ENCODE measurements around the gene ANXA7.

Gene ANXA7

DNA sequence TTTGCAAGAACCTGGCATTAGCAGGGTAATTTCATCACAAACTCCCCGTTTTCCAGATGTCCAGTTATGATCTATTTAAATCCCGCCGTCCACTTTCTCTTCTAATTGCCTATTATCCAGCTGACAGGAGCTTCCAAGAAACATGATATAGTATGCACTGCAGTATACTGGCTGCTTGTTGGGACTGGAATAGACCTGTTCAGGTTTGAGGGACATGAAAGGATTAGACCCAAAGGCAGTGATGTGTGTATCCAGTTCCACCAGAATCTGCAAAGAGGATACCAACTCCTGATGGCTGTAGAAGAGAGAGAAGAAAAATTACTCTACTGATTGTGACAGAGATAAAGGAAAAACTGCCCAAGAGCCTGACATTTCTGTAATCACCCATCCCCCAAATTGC lies 10.6 kb upstream of the ANXA7 start:
- CTCF ChIA-PET: no interaction called here
- Mint-ChIP-seq H3K27me3 (no peaks in the 10 kb centered on the region), H3K9me3 (no peaks in the 10 kb centered on the region), H3K4me3 (no peak overlapping the region), H3K27ac (no peak overlapping the region), H3K4me1 (no peaks in the 10 kb centered on the region), H3K36me3 (peaks cover 45% of the 10 kb centered on the region)
- DNase-seq: no peak

DNA sequence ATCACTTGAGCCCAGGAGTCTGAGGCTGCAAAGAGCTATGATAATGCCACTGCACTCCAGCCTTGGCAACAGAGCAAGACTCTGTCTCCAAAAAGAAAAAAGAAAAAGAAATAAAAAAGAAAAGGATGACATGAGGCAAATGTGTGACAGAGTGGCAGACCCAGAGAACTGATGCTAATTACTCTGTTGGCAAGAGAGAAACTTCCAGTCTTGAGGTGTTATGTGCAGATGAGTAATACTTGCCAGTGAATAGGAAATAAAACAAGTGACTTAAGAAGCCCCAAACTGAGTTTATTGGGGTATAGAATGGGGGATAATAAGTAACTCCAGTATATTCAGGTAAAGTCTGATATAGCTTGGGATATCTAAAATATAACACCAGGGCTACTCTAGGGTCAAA lies 9.5 kb upstream of the ANXA7 start:
- peaks cover 45% of the 10 kb centered on the region for H3K36me3 Mint-ChIP-seq
- CTCF ChIA-PET: no interaction called here
- no peak overlapping the region for H3K27ac Mint-ChIP-seq
- H3K4me3 Mint-ChIP-seq: no peak overlapping the region
- H3K4me1 Mint-ChIP-seq: no peaks in the 10 kb centered on the region
- no peak for DNase-seq
- no peaks in the 10 kb centered on the region for H3K9me3 Mint-ChIP-seq
- H3K27me3 Mint-ChIP-seq: no peaks in the 10 kb centered on the region

DNA sequence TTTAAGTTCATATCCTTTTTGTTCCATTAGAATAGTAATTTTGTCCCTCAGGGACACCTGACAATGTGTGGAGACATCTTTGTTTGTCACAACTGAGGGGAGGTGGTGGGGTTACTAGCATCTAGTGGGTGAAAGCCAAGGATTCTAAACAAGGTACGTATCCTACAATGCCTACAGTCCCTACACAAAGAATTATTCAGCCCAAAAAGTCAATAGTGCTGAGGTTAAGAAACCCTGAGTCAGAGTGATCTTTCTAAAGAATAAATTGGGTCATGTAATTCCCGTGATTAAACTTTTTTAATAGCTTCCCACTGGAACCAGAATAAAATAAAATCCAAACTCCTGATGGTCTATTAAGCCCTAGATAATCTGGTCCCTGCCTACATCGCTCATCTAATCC lies 2.7 kb upstream of the ANXA7 start:
- Mint-ChIP-seq H3K27me3 (peaks cover 9% of the 10 kb centered on the region), H3K9me3 (no peaks in the 10 kb centered on the region), H3K27ac (no peak overlapping the region), H3K4me1 (peaks cover 28% of the 10 kb centered on the region), H3K4me3 (no peak overlapping the region), H3K36me3 (peaks cover 9% of the 10 kb centered on the region)
- no peak for DNase-seq
- CTCF ChIA-PET: no interaction called here

DNA sequence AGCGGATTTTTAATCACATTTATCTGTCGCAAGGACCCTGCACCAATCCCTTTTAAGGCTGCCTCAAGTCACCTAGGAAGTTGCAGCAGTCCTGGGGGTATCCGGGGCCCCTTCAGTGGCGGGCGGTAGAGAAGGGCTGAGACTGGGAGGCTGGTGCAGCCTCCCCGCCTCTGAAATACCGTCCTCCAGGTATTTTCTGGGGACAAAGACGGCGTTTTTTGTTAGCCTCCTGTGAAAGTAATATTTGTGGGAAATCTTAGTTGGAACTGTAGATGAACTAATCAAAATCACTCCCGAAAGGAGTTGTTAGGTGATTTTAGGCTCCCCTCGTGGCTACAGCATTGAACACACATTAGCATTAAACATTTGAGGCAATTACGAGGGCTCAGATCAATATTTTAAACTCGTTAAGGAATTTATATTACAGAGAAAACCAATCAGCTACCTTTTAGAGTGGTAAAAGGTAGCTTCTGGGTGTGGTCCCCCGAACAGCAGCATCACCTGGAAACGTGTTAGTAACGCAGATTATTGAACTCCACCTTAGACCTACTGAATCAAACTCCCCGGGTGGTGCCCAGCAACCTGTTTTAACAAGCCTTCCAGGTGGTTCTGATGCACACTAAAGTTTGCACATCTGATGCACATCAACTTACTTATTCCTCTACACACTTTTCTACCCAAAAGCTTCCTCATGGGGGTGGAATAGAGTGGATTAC lies 530 bp upstream of the ANXA7 start:
- CTCF ChIA-PET: no interaction called here
- H3K27me3 Mint-ChIP-seq: peaks cover 9% of the 10 kb centered on the region
- peaks cover 44% of the 10 kb centered on the region for H3K4me1 Mint-ChIP-seq
- peaks cover 19% of the 10 kb centered on the region for H3K36me3 Mint-ChIP-seq
- peak overlapping the region; percentile 93 for H3K4me3 Mint-ChIP-seq
- H3K9me3 Mint-ChIP-seq: no peaks in the 10 kb centered on the region
- DNase-seq: no peak
- H3K27ac Mint-ChIP-seq: peak overlapping the region; percentile 77

DNA sequence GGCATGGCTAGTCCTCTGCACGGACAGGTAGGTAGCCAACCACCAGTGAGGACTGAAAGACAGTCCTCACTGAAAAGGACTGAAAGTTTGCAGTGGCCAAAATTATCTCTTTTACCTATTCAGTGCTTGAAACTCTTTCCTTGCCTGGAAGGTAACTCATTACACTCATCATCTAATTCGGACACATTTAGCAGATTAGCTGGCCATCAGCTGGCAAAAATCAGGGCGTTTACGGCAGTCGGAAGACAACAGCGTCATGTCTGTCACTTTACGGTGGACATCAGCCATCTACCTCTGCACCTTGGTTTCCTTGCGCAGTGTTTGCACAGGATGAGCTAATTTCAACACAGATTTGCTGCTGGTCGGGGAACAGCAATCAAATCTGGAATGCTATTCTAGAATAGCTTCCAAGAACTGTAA lies 740 bp downstream of the ANXA7 start:
- Mint-ChIP-seq H3K27me3 (peaks cover 9% of the 10 kb centered on the region), H3K36me3 (peaks cover 22% of the 10 kb centered on the region), H3K4me1 (peaks cover 52% of the 10 kb centered on the region), H3K9me3 (no peaks in the 10 kb centered on the region), H3K4me3 (peak overlapping the region; percentile 93), H3K27ac (peak overlapping the region; percentile 90)
- CTCF ChIA-PET: no interaction called here
- DNase-seq: peak; percentile 63

DNA sequence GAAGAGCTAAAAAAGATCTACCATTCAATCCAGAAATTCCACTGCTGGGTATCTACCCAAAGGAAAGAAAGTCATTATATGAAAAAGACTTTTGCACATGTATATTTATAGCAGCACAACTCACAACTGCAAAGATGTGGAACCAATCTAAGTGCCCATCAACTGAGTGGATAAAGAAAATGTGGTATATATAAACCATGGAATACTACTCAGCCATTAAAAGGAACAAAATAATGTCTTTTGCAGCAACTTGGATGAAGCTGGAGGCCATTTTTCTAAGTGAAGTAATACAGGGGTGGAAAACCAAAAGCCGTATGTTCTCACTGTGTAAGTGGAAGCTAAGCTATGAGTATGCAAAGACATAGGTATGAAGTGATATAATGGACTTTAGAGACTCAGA lies 3.0 kb downstream of the ANXA7 start:
- H3K36me3 Mint-ChIP-seq: peaks cover 33% of the 10 kb centered on the region

DNA sequence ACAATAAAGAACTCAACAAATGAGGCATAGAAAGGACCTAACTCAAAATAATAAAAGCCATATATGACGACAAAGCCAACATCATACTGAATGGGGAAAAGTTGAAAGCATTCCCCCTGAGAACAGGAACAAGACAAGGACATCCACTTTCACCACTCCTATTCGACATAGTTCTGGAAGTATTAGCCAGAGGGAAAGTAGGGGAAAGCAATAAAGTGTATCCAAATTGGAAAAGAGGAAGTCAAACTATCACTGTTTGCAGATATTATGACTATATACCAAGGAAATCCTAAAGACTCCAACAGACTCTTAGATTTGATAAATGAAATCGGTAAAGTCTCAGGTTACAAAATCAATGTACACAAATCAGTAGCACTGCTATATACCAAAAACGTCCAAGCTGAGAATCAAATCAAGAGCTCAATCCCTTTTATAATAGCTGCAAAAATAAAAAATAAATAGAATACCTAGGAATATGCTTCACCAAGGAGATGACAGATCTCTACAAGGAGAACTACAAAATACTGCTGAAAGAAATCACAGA lies 4.8 kb downstream of the ANXA7 start:
- Mint-ChIP-seq H3K9me3 (no peaks in the 10 kb centered on the region), H3K4me3 (no peak overlapping the region), H3K27me3 (no peaks in the 10 kb centered on the region), H3K27ac (no peak overlapping the region), H3K4me1 (peaks cover 41% of the 10 kb centered on the region), H3K36me3 (peaks cover 33% of the 10 kb centered on the region)
- DNase-seq: no peak
- CTCF ChIA-PET: no interaction called here

More for the DNA sequence above, 3.0 kb downstream of the ANXA7 start:
- DNase-seq: no peak
- H3K9me3 Mint-ChIP-seq: no peaks in the 10 kb centered on the region
- no peak overlapping the region for H3K27ac Mint-ChIP-seq
- peaks cover 54% of the 10 kb centered on the region for H3K4me1 Mint-ChIP-seq
- H3K4me3 Mint-ChIP-seq: no peak overlapping the region
- CTCF ChIA-PET: interaction anchor here (1.5 kb wide), 1 partner anchor 13 kb away, joined by 4 read pairs; no protein-coding TSS in a partner anchor
- peaks cover 8% of the 10 kb centered on the region for H3K27me3 Mint-ChIP-seq

DNA sequence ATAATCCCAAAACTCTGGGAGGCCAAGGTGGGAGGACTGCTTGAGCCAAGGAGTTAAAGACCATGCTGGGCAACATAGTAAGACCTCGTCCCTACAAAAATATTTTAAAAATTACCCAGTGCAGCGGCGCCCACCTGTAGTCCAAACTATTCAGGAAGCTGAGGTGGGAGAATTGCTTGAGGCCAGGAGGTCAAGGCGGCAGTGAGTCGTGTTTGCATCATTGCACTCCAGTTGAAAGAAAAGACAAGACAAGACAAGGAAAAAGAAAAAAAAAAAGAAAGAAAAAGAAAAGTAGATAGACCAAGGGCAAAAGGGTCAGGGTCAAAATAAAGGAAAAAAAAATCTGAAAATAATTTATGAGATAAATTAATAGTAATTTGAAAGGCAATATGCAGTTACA lies 5.8 kb downstream of the ANXA7 start:
- no peak overlapping the region for H3K4me3 Mint-ChIP-seq
- DNase-seq: no peak
- H3K27me3 Mint-ChIP-seq: no peaks in the 10 kb centered on the region
- H3K27ac Mint-ChIP-seq: no peak overlapping the region
- peaks cover 38% of the 10 kb centered on the region for H3K4me1 Mint-ChIP-seq
- CTCF ChIA-PET: no interaction called here
- H3K36me3 Mint-ChIP-seq: peaks cover 31% of the 10 kb centered on the region
- no peaks in the 10 kb centered on the region for H3K9me3 Mint-ChIP-seq

DNA sequence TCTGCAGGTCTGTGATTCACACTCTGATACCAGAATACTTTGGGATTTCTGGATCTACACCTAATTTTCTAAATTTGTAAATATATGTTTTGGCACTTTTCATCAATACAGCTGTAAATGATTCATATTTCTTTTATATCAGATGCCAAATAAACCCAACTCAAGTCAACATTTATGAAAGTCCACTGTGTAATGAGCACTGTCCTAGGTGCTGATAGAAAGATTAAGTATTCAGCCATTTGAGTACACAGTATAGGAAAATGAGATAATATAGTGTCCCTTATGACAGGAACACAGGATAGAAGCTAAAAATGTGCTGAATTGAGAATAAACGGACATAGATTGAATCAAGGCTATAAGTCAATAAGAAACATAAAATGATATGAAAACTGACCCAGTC lies 6.4 kb downstream of the ANXA7 start:
- peaks cover 34% of the 10 kb centered on the region for H3K4me1 Mint-ChIP-seq
- H3K27me3 Mint-ChIP-seq: no peaks in the 10 kb centered on the region
- CTCF ChIA-PET: no interaction called here
- H3K9me3 Mint-ChIP-seq: no peaks in the 10 kb centered on the region
- H3K36me3 Mint-ChIP-seq: peaks cover 30% of the 10 kb centered on the region
- H3K27ac Mint-ChIP-seq: no peak overlapping the region
- no peak overlapping the region for H3K4me3 Mint-ChIP-seq
- no peak for DNase-seq

DNA sequence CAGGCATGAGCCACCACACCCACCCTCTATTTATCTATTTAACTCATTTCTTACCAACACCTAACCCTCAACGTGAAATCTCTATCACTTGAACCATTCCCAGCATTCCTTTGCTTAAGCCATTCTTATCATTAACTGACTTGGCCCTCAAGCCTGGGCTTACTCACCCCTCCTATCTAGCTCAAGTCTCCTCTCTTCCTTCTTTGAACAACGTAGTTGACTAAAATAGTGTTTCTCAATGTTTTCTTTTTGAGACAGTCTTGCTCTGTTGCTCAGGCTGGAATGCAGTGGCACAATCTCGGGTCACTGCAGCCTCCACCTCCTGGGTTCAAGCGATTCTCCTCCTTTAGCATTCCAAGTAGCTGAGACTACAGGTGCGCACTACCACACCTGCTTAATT lies 7.0 kb downstream of the ANXA7 start:
- Mint-ChIP-seq H3K9me3 (no peaks in the 10 kb centered on the region), H3K4me3 (no peak overlapping the region), H3K4me1 (peaks cover 28% of the 10 kb centered on the region), H3K36me3 (peaks cover 30% of the 10 kb centered on the region), H3K27me3 (no peaks in the 10 kb centered on the region), H3K27ac (no peak overlapping the region)
- no peak for DNase-seq
- CTCF ChIA-PET: no interaction called here

DNA sequence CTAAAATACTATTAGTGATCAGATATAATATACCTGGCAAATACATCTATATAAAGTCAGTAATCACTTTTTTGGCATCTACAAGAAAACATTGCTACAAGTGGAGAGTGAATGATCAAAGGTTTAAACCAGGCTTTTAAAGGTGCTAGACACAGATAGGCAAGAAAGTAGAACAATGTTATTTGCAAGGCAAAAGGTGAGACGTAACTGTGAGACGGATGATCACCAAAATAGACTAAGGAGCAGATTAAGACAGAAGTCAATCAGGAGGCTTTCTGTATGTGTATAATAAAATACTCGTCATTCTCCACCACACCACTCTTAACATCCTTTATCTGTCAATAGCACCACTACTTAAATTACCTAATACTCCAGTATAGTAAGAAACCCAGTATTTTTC lies 8.3 kb downstream of the ANXA7 start:
- no peaks in the 10 kb centered on the region for H3K9me3 Mint-ChIP-seq
- no peaks in the 10 kb centered on the region for H3K27me3 Mint-ChIP-seq
- peaks cover 19% of the 10 kb centered on the region for H3K4me1 Mint-ChIP-seq
- DNase-seq: no peak
- H3K36me3 Mint-ChIP-seq: peaks cover 23% of the 10 kb centered on the region
- CTCF ChIA-PET: no interaction called here
- H3K4me3 Mint-ChIP-seq: no peak overlapping the region
- H3K27ac Mint-ChIP-seq: no peak overlapping the region

DNA sequence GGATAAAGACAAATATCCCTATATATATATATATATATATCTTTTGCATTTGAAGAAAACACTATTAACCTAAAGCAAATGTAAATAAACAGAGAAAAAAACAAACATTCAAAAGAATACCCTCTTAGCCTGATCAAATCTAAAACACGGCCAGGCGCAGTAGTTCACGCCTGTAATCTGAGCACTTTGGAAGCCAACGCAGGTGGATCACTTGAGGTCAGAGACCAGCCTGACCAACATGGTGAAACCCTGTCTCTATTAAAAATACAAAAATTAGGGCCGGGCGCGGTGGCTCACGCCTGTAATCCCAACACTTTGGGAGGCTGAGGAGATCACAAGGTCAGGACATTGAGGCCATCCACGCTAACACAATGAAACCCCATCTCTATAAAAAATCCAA lies 9.2 kb downstream of the ANXA7 start:
- no peaks in the 10 kb centered on the region for H3K27me3 Mint-ChIP-seq
- H3K27ac Mint-ChIP-seq: peak overlapping the region; percentile 11
- H3K9me3 Mint-ChIP-seq: no peaks in the 10 kb centered on the region
- CTCF ChIA-PET: interaction anchor here (0.7 kb wide), 1 partner anchor 75 kb away, joined by 5 read pairs; no protein-coding TSS in a partner anchor
- H3K36me3 Mint-ChIP-seq: peaks cover 18% of the 10 kb centered on the region
- no peak overlapping the region for H3K4me3 Mint-ChIP-seq
- no peak for DNase-seq
- peaks cover 13% of the 10 kb centered on the region for H3K4me1 Mint-ChIP-seq

DNA sequence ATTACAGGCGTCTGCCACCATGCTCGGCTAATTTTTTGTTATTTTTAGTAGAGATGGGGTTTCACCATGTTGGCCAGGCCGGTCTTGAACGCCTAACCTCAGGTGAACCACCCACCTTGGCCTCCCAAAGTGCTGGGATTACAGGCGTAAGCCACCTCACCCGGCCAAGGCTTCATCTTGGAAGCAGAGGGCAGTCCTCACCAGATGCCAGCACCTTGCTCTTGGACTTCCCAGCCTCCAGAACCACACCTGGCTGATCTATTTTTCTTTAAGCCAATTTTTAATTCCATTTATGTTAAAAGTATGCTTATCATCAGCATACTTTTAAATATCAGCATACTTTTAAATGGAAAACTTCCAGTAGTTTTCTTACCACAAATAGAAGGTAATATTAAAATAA lies 12.2 kb downstream of the ANXA7 start:
- CTCF ChIA-PET: interaction anchor here (0.6 kb wide), 1 partner anchor 213 kb away, joined by 3 read pairs; no protein-coding TSS in a partner anchor
- peaks cover 11% of the 10 kb centered on the region for H3K36me3 Mint-ChIP-seq
- no peaks in the 10 kb centered on the region for H3K9me3 Mint-ChIP-seq
- H3K4me1 Mint-ChIP-seq: no peaks in the 10 kb centered on the region
- H3K27ac Mint-ChIP-seq: no peak overlapping the region
- no peak overlapping the region for H3K4me3 Mint-ChIP-seq
- no peak for DNase-seq
- H3K27me3 Mint-ChIP-seq: no peaks in the 10 kb centered on the region

DNA sequence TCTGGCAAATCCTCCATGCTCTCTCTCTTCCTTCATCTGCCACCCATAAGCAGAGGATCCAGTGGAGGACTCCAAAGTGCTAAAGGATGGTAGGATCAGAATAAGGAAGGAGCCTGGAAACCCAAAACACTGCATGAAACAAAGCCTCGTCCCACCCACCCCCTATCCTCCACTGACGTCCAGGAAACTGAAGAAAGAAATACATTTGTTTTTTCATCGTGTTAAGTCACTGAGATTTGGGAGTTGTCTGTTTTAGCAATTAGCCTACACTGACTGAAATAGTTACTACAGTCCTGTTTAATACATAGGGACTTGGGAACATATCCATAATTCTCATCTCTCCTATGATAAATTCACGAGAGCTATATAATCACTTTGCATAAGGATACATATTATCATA lies 14.8 kb downstream of the ANXA7 start:
- Mint-ChIP-seq H3K4me3 (no peak overlapping the region), H3K27ac (no peak overlapping the region), H3K27me3 (no peaks in the 10 kb centered on the region), H3K4me1 (no peaks in the 10 kb centered on the region), H3K36me3 (peaks cover 27% of the 10 kb centered on the region), H3K9me3 (no peaks in the 10 kb centered on the region)
- no peak for DNase-seq
- CTCF ChIA-PET: interaction anchor here (0.6 kb wide), 1 partner anchor 1459 kb away, joined by 3 read pairs; no protein-coding TSS in a partner anchor

DNA sequence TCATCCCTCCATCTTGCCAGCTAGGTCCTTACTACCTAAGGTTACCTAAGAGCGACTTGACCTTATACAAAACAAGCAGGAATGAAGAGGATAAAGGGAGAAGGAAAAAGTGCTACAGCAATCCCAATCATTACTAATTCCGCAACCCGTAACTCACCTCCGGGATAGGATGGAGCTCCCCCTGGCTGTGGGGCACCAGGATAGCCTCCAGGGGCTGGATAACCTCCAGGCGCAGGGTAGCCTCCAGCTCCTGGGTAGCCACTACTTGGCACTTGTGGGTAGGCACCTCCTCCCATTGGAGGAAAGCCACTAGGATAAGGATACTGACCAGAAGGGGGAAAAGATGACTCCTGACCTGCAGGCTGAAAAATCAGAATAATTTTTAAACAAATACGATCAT lies 15.8 kb downstream of the ANXA7 start:
- Mint-ChIP-seq H3K4me3 (no peak overlapping the region), H3K27me3 (no peaks in the 10 kb centered on the region), H3K4me1 (no peaks in the 10 kb centered on the region), H3K36me3 (peaks cover 33% of the 10 kb centered on the region), H3K27ac (no peak overlapping the region), H3K9me3 (peaks cover 3% of the 10 kb centered on the region)
- CTCF ChIA-PET: interaction anchor here (1.2 kb wide), 1 partner anchor 13 kb away, joined by 4 read pairs; no protein-coding TSS in a partner anchor
- no peak for DNase-seq
